Keratinocyte (primary cell): ENCODE results near the gene RAN. TPM values are rescaled to one million over a fixed set of nuclear protein-coding genes. Genes with fewer than 3 reads are reported as not detected.

ENCODE experiments used
- DNase-seq: peaks from one replicate; pipeline ENCODE4 v3.0.0-alpha.2; 2011; ENCODE audit warnings: low read depth, missing footprints, low spot score
- FAIRE-seq: peaks from 2 replicates; lab custom pipeline; 2011; peaks lifted over from hg19 to GRCh38; lab: Jason Lieb, UNC
- H2AFZ ChIP-seq: 2 replicates; pipeline ENCODE4 v1.6.0; 2012; ENCODE audit warnings: low read length, control low read depth, inconsistent platforms; ENCODE audit not compliant: control insufficient read depth
- H3K27ac ChIP-seq: 2 replicates; pipeline ENCODE4 v1.5.1; 2011; ENCODE audit warnings: low read length; ENCODE audit not compliant: control insufficient read depth, insufficient read depth
- H3K27me3 ChIP-seq: 3 replicates; pipeline ENCODE4 v1.6.0; 2011; ENCODE audit warnings: low read length; ENCODE audit not compliant: control insufficient read depth, insufficient read depth; ENCODE audit errors: extremely low read depth
- H3K36me3 ChIP-seq, 2 experiments: 2 replicates in 1 of 2; 3 replicates in 1 of 2; pipeline ENCODE4 v1.5.1; 2011; ENCODE audit warnings: low read length in 2 of 2, mild to moderate bottlenecking in 1 of 2; ENCODE audit not compliant: control insufficient read depth in 2 of 2, insufficient read depth in 2 of 2; ENCODE audit errors: extremely low read depth in 1 of 2
- H3K4me1 ChIP-seq: 3 replicates; pipeline ENCODE4 v1.5.1; 2011; ENCODE audit warnings: low read length; ENCODE audit not compliant: control insufficient read depth, insufficient read depth; ENCODE audit errors: extremely low read depth
- H3K4me2 ChIP-seq: 3 replicates; pipeline ENCODE4 v1.6.0; 2011; ENCODE audit warnings: low read depth, low read length; ENCODE audit not compliant: control insufficient read depth, insufficient read depth; ENCODE audit errors: extremely low read depth
- H3K4me3 ChIP-seq, 3 experiments: fragments of 200-600 bp in 1 of 3; sonication (generic) in 1 of 3; 2 replicates in 2 of 3; 3 replicates in 1 of 3; pipeline ENCODE4 v1.5.1; 2011 to 2016; ENCODE audit warnings: low read length in 3 of 3, mild to moderate bottlenecking in 3 of 3, control low read depth in 2 of 3, inconsistent platforms in 1 of 3, low read depth in 1 of 3, mixed read lengths in 1 of 3, mixed run types in 1 of 3, moderate library complexity in 1 of 3; ENCODE audit not compliant: control insufficient read depth in 2 of 3, insufficient read depth in 2 of 3; ENCODE audit errors: extremely low read depth in 1 of 3
- H3K79me2 ChIP-seq: 2 replicates; pipeline ENCODE4 v1.6.0; 2012; ENCODE audit warnings: low read length; ENCODE audit not compliant: control insufficient read depth, insufficient read depth
- H3K9ac ChIP-seq: 3 replicates; pipeline ENCODE4 v1.6.0; 2011; ENCODE audit warnings: low read length; ENCODE audit not compliant: control insufficient read depth, insufficient read depth; ENCODE audit errors: extremely low read depth
- H3K9me1 ChIP-seq: 3 replicates; pipeline ENCODE4 v1.6.0; 2011; ENCODE audit warnings: low read length; ENCODE audit not compliant: control insufficient read depth, insufficient read depth; ENCODE audit errors: extremely low read depth
- H3K9me3 ChIP-seq: 2 replicates; pipeline ENCODE4 v1.5.1; 2012; ENCODE audit warnings: low read depth, low read length; ENCODE audit not compliant: control insufficient read depth
- H4K20me1 ChIP-seq: 3 replicates; pipeline ENCODE4 v1.6.0; 2011; ENCODE audit warnings: low read length; ENCODE audit not compliant: control insufficient read depth, insufficient read depth; ENCODE audit errors: extremely low read depth
- EZH2 ChIP-seq: IDR thresholded peaks from one replicate; pipeline ENCODE4 v1.6.1; 2012; ENCODE audit warnings: inconsistent platforms, mild to moderate bottlenecking, low read length, moderate library complexity
- dilution Hi-C: fragments of 300-500 bp; cut with MboI; formaldehyde crosslinking; loops from one replicate; pipeline ENCODE4 v1.7.0; 2020; ENCODE audit warnings: low sequenced_read_pairs; ENCODE audit not compliant: extremely low pct_ligation_motif_present
- polyA plus RNA-seq, 5 experiments: library from polyadenylated mRNA; depleted of rRNA in 3 of 5; stranded (reverse) in 3 of 5; stranded (forward) in 1 of 5; unstranded in 1 of 5; fragments of >200 nt; gene quantifications; 1 replicate in 1 of 5; 2 replicates in 3 of 5; 3 replicates in 1 of 5; pipeline versions ENCODE4 v1.2.1 to v1.2.3, GENCODE V29; 2011 to 2012; ENCODE audit warnings: missing spikeins in 2 of 5, low read depth in 1 of 5, low replicate concordance in 1 of 5
- TF ChIP-seq, protein P1 (sequence below), 3 experiments: IDR thresholded peaks in 1 of 3; conservative IDR thresholded peaks in 1 of 3; optimal IDR thresholded peaks in 1 of 3; 2 replicates in 2 of 3; 3 replicates in 1 of 3; pipeline versions ENCODE3 to v1.5.1; 2011; ENCODE audit warnings: low read length in 3 of 3, mild to moderate bottlenecking in 3 of 3, moderate library complexity in 2 of 3, control low read depth in 1 of 3, inconsistent platforms in 1 of 3; ENCODE audit not compliant: insufficient read depth in 2 of 3; ENCODE audit errors: extremely low read depth in 1 of 3

RAN gene
- polyA plus RNA-seq, 1 donor (not counting 4 experiments of a cell fraction or from before 2014, with no cell fraction given) = 2,211 TPM

DNA sequence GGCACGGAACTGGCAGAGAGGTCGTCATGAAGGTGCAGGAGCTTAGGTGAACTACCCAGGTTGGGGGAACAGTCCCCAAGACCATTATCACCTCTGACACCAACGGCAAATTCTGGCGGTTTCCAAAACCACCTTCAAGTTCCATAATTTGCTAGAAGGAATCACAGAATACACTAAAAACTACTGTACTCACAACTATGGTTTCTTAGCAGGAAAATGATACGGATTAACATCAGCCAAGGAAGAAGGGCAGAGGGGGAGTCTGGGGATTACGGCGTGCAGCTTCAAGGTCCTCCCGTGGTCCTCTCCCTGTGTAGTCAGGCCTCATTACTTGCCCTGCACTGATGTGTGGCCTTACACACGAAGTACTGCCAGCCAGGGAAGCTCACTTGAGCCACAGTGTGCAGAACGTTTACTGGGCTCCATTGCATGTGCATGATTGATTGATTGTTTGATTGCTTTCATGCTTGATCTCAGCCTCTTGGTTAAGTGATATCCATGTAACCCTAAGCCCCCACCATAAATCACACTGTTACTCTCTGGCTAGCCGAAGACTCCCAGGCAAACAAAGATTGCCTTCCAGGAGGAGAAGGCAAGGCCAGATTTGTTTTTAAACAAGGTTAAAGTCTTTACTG is 32.0 kb upstream of the RAN start:
- H3K4me2 ChIP-seq = peak overlapping the region; percentile 77
- H3K9me1 ChIP-seq = no peaks in the 10 kb centered on the region
- H3K4me1 ChIP-seq = peaks cover 15% of the 10 kb centered on the region
- H3K9me3 ChIP-seq = no peaks in the 10 kb centered on the region
- peaks cover 32% of the 10 kb centered on the region for H3K79me2 ChIP-seq
- no peak for FAIRE-seq
- H2AFZ ChIP-seq = peak overlapping the region; percentile 78
- H3K36me3 ChIP-seq = peaks cover 0 to 1% of the 10 kb centered on the region in 2 experiments
- H3K27ac ChIP-seq = no peak overlapping the region
- H4K20me1 ChIP-seq = no peaks in the 10 kb centered on the region
- H3K9ac ChIP-seq = peak overlapping the region; percentile 6
- H3K4me3 ChIP-seq = peak overlapping the region in 1 of 3 experiments; percentile 52
- dilution Hi-C loops = no loop called here
- TF ChIP-seq EZH2 = no peak
- TF ChIP-seq, protein P1, sequence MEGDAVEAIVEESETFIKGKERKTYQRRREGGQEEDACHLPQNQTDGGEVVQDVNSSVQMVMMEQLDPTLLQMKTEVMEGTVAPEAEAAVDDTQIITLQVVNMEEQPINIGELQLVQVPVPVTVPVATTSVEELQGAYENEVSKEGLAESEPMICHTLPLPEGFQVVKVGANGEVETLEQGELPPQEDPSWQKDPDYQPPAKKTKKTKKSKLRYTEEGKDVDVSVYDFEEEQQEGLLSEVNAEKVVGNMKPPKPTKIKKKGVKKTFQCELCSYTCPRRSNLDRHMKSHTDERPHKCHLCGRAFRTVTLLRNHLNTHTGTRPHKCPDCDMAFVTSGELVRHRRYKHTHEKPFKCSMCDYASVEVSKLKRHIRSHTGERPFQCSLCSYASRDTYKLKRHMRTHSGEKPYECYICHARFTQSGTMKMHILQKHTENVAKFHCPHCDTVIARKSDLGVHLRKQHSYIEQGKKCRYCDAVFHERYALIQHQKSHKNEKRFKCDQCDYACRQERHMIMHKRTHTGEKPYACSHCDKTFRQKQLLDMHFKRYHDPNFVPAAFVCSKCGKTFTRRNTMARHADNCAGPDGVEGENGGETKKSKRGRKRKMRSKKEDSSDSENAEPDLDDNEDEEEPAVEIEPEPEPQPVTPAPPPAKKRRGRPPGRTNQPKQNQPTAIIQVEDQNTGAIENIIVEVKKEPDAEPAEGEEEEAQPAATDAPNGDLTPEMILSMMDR (optimal IDR thresholded peaks at IDR 0.05 in 1 of 3, IDR thresholded peaks at IDR 0.05 in 1 of 3, conservative IDR thresholded peaks at IDR 0.05 in 1 of 3; ENCODE audit: extremely low read depth in 1 of 3, insufficient read depth in 2 of 3, low read length in 3 of 3) = no peak
- H3K27me3 ChIP-seq = no peaks in the 10 kb centered on the region
- no peak for DNase-seq

DNA sequence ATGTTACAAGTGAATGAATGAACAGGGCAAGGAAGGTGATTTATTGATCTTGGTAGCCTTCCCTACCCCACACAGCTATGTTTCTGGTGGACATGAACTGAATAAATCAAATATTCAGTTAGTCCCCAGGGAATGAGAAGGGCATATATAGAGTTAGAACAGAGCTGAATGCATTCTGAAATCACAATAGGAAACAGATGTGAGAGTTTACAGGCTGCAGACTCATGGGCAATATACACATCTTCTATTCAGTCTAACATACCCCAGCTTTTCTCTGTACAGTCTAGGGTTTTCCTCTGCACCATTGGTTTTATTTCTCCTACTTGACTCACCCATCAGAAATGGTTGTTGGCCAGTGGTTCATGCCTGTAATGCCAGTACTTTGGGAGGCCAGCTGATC is 25.5 kb upstream of the RAN start:
- TF ChIP-seq, protein P1 (optimal IDR thresholded peaks at IDR 0.05 in 1 of 3, IDR thresholded peaks at IDR 0.05 in 1 of 3, conservative IDR thresholded peaks at IDR 0.05 in 1 of 3; ENCODE audit: extremely low read depth in 1 of 3, insufficient read depth in 2 of 3, low read length in 3 of 3) = no peak
- TF ChIP-seq EZH2 = no peak
- no peaks in the 10 kb centered on the region for H3K27me3 ChIP-seq
- no peaks in the 10 kb centered on the region for H3K9me3 ChIP-seq
- H3K36me3 ChIP-seq = no peaks in the 10 kb centered on the region
- no peak overlapping the region for H3K4me3 ChIP-seq
- H3K9me1 ChIP-seq = no peaks in the 10 kb centered on the region
- no peaks in the 10 kb centered on the region for H4K20me1 ChIP-seq
- FAIRE-seq (no peak), DNase-seq (no peak)
- dilution Hi-C loops = no loop called here
- H3K27ac ChIP-seq = no peak overlapping the region
- no peaks in the 10 kb centered on the region for H3K79me2 ChIP-seq
- H3K4me2 ChIP-seq = no peak overlapping the region
- H3K9ac ChIP-seq = no peak overlapping the region
- H3K4me1 ChIP-seq = peaks cover 6% of the 10 kb centered on the region
- H2AFZ ChIP-seq = no peak overlapping the region
